Activated CD4-positive, alpha-beta T cell treated with anti-CD3 and anti-CD28 coated beads, Interleukin-2, amount 10 ng/mL, durations not matched to agents 24 days and 14 days (primary cell): ENCODE results near the gene PISD. TPM values are rescaled to one million over a fixed set of nuclear protein-coding genes. Genes with fewer than 3 reads are reported as not detected.

Experiments
- DNase-seq: peaks from one replicate; pipeline ENCODE4 v3.0.0; 2022
- H3K27ac Mint-ChIP-seq: one replicate; pipeline ENCODE4 v1.8.0; 2022; ENCODE audit warnings: mild to moderate bottlenecking, mixed read lengths
- H3K27me3 Mint-ChIP-seq: one replicate; pipeline ENCODE4 v1.8.0; 2022; ENCODE audit warnings: mixed read lengths
- H3K36me3 Mint-ChIP-seq: one replicate; pipeline ENCODE4 v1.8.0; 2022; ENCODE audit warnings: low read depth, mild to moderate bottlenecking, mixed read lengths
- H3K4me1 Mint-ChIP-seq: one replicate; pipeline ENCODE4 v1.8.0; 2021; ENCODE audit warnings: mixed read lengths
- H3K4me3 Mint-ChIP-seq: one replicate; pipeline ENCODE4 v1.8.0; 2022; ENCODE audit warnings: mild to moderate bottlenecking, moderate library complexity, mixed read lengths
- H3K9me3 Mint-ChIP-seq: one replicate; pipeline ENCODE4 v1.8.0; 2021; ENCODE audit warnings: mixed read lengths
- intact Hi-C: fragments of 100-400 bp; cut with micrococcal nuclease; formaldehyde crosslinking; loops from one replicate; pipeline ENCODE4 v1.15.1; 2023
- total RNA-seq: library from RNA; stranded (reverse); gene quantifications from 2 replicates; pipeline ENCODE4 v1.2.3, GENCODE V29; 2022

The PISD gene
- total RNA-seq, 1 donor from 2014 or later, result 52.1 TPM

DNA sequence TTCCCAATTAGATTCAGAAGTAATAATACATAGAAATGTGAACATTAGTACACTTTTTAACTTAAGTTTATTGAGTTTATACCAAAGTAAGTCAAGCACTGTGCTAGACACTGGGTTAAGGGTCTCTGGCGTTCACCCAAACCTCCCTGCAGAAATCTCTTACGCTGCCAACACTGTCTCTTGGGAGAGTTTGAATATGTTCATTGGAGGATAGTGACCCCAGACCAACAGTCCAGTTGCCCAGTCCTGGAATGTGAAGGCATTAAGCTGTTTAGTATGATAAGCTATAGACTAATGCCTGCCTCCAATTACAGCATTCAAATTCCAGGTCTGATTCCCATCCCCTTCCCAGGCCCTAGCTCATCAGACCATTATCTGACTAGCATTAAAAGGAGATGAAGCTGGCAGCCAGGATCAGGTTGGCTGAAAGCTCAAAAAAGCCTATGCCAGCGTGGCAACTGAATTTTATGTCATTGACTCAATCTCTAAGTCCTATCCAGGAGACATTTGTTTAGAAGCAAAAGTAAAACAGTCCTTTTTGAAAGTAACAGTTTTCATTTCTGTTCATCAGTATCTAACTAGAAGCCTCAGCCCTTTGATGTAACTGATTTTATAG lies 87.9 kb downstream of the PISD start:
- no peak overlapping the region for H3K4me3 Mint-ChIP-seq
- peak overlapping the region; percentile 9 for H3K27ac Mint-ChIP-seq
- no peak for DNase-seq
- peaks cover 62% of the 10 kb centered on the region for H3K36me3 Mint-ChIP-seq
- H3K9me3 Mint-ChIP-seq, result no peaks in the 10 kb centered on the region
- peaks cover 4% of the 10 kb centered on the region for H3K4me1 Mint-ChIP-seq
- H3K27me3 Mint-ChIP-seq, result no peaks in the 10 kb centered on the region
- intact Hi-C loops, result no loop called here

DNA sequence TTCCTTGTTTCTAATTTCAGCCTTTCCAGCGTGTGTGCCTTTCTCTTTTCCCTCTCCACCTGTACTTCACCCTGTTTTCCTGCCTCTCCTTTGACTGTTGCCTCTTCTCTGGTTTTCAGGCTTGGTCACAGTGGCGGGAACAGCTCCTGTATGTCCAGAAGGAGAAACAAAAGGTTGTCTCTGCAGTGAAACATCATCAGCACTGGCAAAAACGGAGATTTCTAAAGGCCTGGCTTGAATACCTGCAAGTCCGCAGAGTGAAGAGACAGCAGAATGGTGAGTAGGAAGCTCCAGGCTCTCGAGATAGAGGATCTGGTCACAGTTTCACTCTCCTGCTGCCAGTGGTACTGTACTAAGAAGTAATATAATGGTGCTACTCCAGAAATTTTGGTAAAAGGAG lies 89.1 kb downstream of the PISD start:
- H3K27me3 Mint-ChIP-seq, result no peaks in the 10 kb centered on the region
- H3K27ac Mint-ChIP-seq, result peak overlapping the region; percentile 55
- H3K4me1 Mint-ChIP-seq, result peaks cover 4% of the 10 kb centered on the region
- H3K36me3 Mint-ChIP-seq, result peaks cover 58% of the 10 kb centered on the region
- no peaks in the 10 kb centered on the region for H3K9me3 Mint-ChIP-seq
- intact Hi-C loops, result no loop called here
- no peak overlapping the region for H3K4me3 Mint-ChIP-seq
- DNase-seq, result no peak

DNA sequence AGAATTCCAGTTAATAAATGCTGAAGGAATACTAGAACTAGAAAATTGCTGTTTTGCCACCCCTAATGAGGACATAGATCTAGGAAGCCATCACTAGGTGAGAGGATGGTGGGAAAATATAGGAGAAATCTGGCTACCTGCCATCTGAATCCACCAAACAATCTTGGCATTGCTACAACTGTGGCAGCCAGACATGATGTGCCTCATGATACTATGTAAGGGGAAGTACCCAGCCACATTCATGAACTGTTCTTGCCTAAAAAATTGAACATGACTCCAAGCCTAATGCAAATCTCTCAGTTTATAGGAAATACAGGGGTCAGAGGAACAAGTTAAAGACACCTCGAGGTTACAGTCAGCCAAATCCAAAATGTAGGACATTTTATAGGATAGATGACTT lies 92.9 kb downstream of the PISD start:
- no peak overlapping the region for H3K4me3 Mint-ChIP-seq
- H3K4me1 Mint-ChIP-seq, result peaks cover 4% of the 10 kb centered on the region
- H3K27me3 Mint-ChIP-seq, result no peaks in the 10 kb centered on the region
- intact Hi-C loops, result no loop called here
- peaks cover 48% of the 10 kb centered on the region for H3K36me3 Mint-ChIP-seq
- H3K9me3 Mint-ChIP-seq, result no peaks in the 10 kb centered on the region
- DNase-seq, result no peak
- peak overlapping the region; percentile 77 for H3K27ac Mint-ChIP-seq

Other genes starting within 250 kb of the PISD start
- 78.1 and 85.6 TPM in 2 replicates for gene EIF4ENIF1, start 172.4 kb downstream of the PISD start, total RNA-seq
- gene SFI1, start 165.7 kb downstream of the PISD start, total RNA-seq, result 321 and 352 TPM in 2 replicates
- 61.0 and 63.6 TPM in 2 replicates for gene PRR14L, start 87.9 kb upstream of the PISD start, total RNA-seq
- 37.9 and 40.6 TPM in 2 replicates for gene DEPDC5, start 91.8 kb upstream of the PISD start, total RNA-seq